GM12878 (cell line): Measurements from ENCODE around the gene VGF. TPM values are rescaled to one million over a fixed set of nuclear protein-coding genes. Genes with fewer than 3 reads are reported as not detected.

Source experiments
- ATAC-seq: fragments of 200-7000 bp; cut with Tn5 transposase; 3 replicates; pipeline ENCODE4 v1.9.1; 2020; ENCODE audit warnings: mild to moderate bottlenecking, moderate library complexity
- BruUV-seq: library from RNA; stranded (reverse); fragments of 400-500 nt; replicated peaks from 2 replicates; lab custom pipeline; 2021; lab: Mats Ljungman, UMichigan
- CTCF ChIA-PET: fragments of 300-600 bp; sonication (Branson Sonifier 250); formaldehyde crosslinking; extraction: SDS; loops from one replicate; lab custom pipeline; 2021; ENCODE audit warnings: inconsistent platforms; lab: Yijun Ruan, JAX
- POLR2A ChIA-PET: fragments of 350-600 bp; formaldehyde crosslinking; extraction: SDS; loops from one replicate; lab custom pipeline; 2021; ENCODE audit warnings: inconsistent platforms; lab: Charles Lee
- RAD21 ChIA-PET: fragments of 300-600 bp; sonication (Branson Sonifier 250); formaldehyde crosslinking; loops from one replicate; lab custom pipeline; 2023; ENCODE audit warnings: antibody characterized with exemption; ENCODE audit not compliant: unreplicated experiment; lab: Charles Lee
- SMC1A ChIA-PET: fragments of 300-600 bp; sonication (Branson Sonifier 250); formaldehyde crosslinking; loops from one replicate; lab custom pipeline; 2023; ENCODE audit not compliant: unreplicated experiment, uncharacterized antibody; lab: Charles Lee
- DNase-seq: peaks from one replicate; pipeline ENCODE4 v3.0.0-alpha.2; 2011; ENCODE audit warnings: low read depth, low spot score
- FAIRE-seq: peaks from 3 replicates; lab custom pipeline; 2011; peaks lifted over from hg19 to GRCh38; lab: Jason Lieb, UNC
- H2AFZ ChIP-seq: 2 replicates; pipeline ENCODE4 v1.6.0; 2011; ENCODE audit warnings: low read depth, low read length, control low read depth; ENCODE audit not compliant: control insufficient read depth
- H3K27ac ChIP-seq: 2 replicates; pipeline ENCODE4 v1.5.1; 2011; ENCODE audit warnings: control low read depth; ENCODE audit not compliant: control insufficient read depth, insufficient read depth
- H3K27me3 ChIP-seq, 2 experiments: replicated peaks in 1 of 2; 2 replicates each; pipeline versions ENCODE4 v1.6.0 to v1.6.1; 2011; ENCODE audit warnings: low read length in 1 of 2; ENCODE audit not compliant: control insufficient read depth in 2 of 2, insufficient read depth in 2 of 2
- H3K36me3 ChIP-seq, 2 experiments: 2 replicates each; pipeline ENCODE4 v1.5.1; 2011; ENCODE audit warnings: low read length in 1 of 2; ENCODE audit not compliant: control insufficient read depth in 2 of 2, insufficient read depth in 2 of 2
- H3K4me1 ChIP-seq: 2 replicates; pipeline ENCODE4 v1.6.1; 2011; ENCODE audit warnings: mild to moderate bottlenecking, low read length, moderate library complexity, mixed read lengths; ENCODE audit not compliant: control insufficient read depth, insufficient read depth
- H3K4me2 ChIP-seq: 2 replicates; pipeline ENCODE4 v1.6.0; 2011; ENCODE audit warnings: control low read depth; ENCODE audit not compliant: control insufficient read depth, insufficient read depth
- H3K4me3 ChIP-seq: fragments of 200-600 bp; sonication (generic); 2 replicates; pipeline ENCODE4 v1.5.1; 2016
- H3K79me2 ChIP-seq: 2 replicates; pipeline ENCODE4 v1.6.0; 2011; ENCODE audit warnings: low read length; ENCODE audit not compliant: control insufficient read depth, insufficient read depth
- H3K9ac ChIP-seq: 2 replicates; pipeline ENCODE4 v1.8.0; 2011; ENCODE audit warnings: low read length, control low read depth, mixed read lengths; ENCODE audit not compliant: control insufficient read depth, insufficient read depth
- H3K9me3 ChIP-seq: replicated peaks from 3 replicates; pipeline ENCODE4 v1.5.1; 2011; ENCODE audit warnings: mild to moderate bottlenecking, low read length; ENCODE audit not compliant: control insufficient read depth, insufficient read depth
- H4K20me1 ChIP-seq: 2 replicates; pipeline ENCODE4 v1.6.0; 2011; ENCODE audit not compliant: control insufficient read depth, insufficient read depth
- DPF2 ChIP-seq: fragments of 450-650 bp; IDR thresholded peaks from 2 replicates; pipeline ENCODE4 v1.6.1; 2017; ENCODE audit warnings: mild to moderate bottlenecking
- EGR1 ChIP-seq, 2 experiments: IDR thresholded peaks; 1 replicate in 1 of 2; 2 replicates in 1 of 2; pipeline ENCODE4 v1.6.1; 2011 to 2012; ENCODE audit warnings: low read depth in 2 of 2, low read length in 2 of 2, borderline replicate concordance in 1 of 2, mild to moderate bottlenecking in 1 of 2, moderate library complexity in 1 of 2
- HDAC6 ChIP-seq: fragments of 200-600 bp; sonication (generic); IDR thresholded peaks from one replicate; pipeline ENCODE4 v1.8.0; 2017; ENCODE audit warnings: antibody characterized with exemption; ENCODE audit not compliant: unreplicated experiment
- MAX ChIP-seq: IDR thresholded peaks from 2 replicates; pipeline ENCODE4 v1.6.1; 2012; ENCODE audit warnings: low read depth, low read length, improper control_type of control experiment
- NBN ChIP-seq: fragments of 450-650 bp; IDR thresholded peaks from 2 replicates; pipeline ENCODE4 v1.6.1; 2016
- NFXL1 ChIP-seq: fragments of 450-650 bp; IDR thresholded peaks from 2 replicates; pipeline ENCODE4 v1.6.1; 2017; ENCODE audit warnings: antibody characterized with exemption, mild to moderate bottlenecking, borderline replicate concordance
- RAD51 ChIP-seq: fragments of 450-650 bp; IDR thresholded peaks from 2 replicates; pipeline ENCODE4 v1.6.1; 2016; ENCODE audit warnings: moderate library complexity, mild to moderate bottlenecking, inconsistent platforms
- STAT1 ChIP-seq: fragments of 450-650 bp; conservative IDR thresholded peaks from 2 replicates; pipeline ENCODE4 v1.6.1; 2014; ENCODE audit warnings: antibody characterized with exemption, mild to moderate bottlenecking
- WGBS: methylation state at CpG from one replicate; pipeline ENCODE4 v1.1.6; 2016; ENCODE audit warnings: low lambda C conversion rate; ENCODE audit not compliant: insufficient replicate concordance, insufficient coverage; ENCODE audit errors: missing lambda C conversion rate; 5-methylcytosine and 5-hydroxymethylcytosine counted together
- in situ Hi-C: fragments of 300-500 bp; cut with MboI; formaldehyde crosslinking; loops from 9 replicates; pipeline ENCODE4 v1.14.3; 2018; ENCODE audit warnings: mixed read lengths
- intact Hi-C: fragments of 100-400 bp; cut with micrococcal nuclease; formaldehyde crosslinking; loops from one replicate; pipeline ENCODE4 v1.14.2; 2022; ENCODE audit not compliant: unreplicated experiment
- polyA plus RNA-seq, 11 experiments: library from polyadenylated mRNA; depleted of rRNA in 4 of 11; unstranded in 6 of 11; stranded (reverse) in 5 of 11; fragments of >200 nt; fragmentation: Nextera tagmentation in 4 of 11; fragmentation: Illumina TruSeq in 1 of 11; extraction: Ambion mirVana in 4 of 11; extraction: Trizol in 1 of 11; gene quantifications; 1 replicate in 1 of 11; 2 replicates in 10 of 11; pipeline versions ENCODE4 v1.2.1 to v1.2.3, GENCODE V29; 2011 to 2016; ENCODE audit warnings: inconsistent platforms in 2 of 11, missing spikeins in 2 of 11, low read depth in 1 of 11
- total RNA-seq, 4 experiments: library from RNA; depleted of rRNA in 3 of 4; stranded (reverse); fragments of >200 nt in 3 of 4; fragmentation: Illumina TruSeq in 1 of 4; extraction: Trizol in 1 of 4; gene quantifications; 2 replicates each; pipeline versions ENCODE4 v1.2.1 to v1.2.3, GENCODE V29; 2013 to 2021

VGF gene
- total and polyA plus RNA-seq, 10 of the 15 experiments (the other 5 are each of a cell fraction or from before 2014, with no cell fraction given) = 0.09 to 0.25 (median 0.17) TPM; not detected in 6

DNA sequence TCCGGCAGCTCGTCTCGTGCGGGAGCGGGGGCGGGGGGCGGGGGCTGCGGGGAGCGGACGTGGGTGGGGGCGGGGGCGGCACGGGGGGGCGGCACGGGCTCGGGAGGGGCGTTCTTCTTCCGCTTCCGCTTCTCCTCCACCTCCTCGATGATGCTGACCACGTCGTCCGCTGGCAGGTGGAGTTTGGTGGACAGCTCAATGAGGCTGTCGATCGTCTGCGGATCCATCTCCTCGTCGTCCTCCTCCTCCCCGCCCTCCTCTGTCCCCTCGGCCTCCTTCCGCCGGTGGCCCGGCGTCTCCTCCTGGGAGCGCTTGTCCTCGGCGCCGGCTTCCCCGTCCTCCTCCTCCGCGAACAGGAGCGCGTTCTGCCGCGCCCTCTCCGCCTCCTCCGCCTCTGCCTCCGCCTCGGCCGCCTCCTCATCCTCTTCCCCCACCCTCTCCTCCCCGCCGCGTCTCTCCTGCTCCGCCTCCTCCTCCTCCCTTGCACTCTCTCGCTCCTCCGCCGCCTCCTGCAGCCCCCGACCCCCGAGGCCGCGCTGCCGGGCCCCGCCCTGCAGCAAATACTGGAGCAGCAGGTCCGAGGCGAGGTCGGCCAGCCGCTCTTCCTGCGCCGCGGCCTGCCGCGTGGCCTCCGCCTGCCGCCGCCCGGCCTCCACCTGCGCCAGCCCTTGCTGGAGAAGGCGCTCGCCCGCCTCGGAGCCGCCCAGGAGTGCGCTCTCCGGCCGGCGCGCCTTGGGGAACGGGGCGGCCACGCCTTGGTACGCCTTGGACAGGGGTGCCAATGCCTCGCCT is 1.9 kb downstream of the VGF start:
- intact Hi-C loops (no loop called here), in situ Hi-C loops (no loop called here)
- ATAC-seq (peak; percentile 40), FAIRE-seq (peak; percentile 31), DNase-seq (no peak)
- ChIA-PET SMC1A (no interaction called here), RAD21 (no interaction called here), POLR2A (interaction anchor here (0.8 kb wide), 1 partner anchor 29 kb away, joined by 3 read pairs; no protein-coding TSS in a partner anchor), CTCF (interaction anchor here (0.8 to 2.3 kb wide), 2 partner anchors 20 to 23 kb away, joined by 4 to 11 read pairs; no protein-coding TSS in a partner anchor)
- 3% methylated on average over 31 of the region's 92 CpGs for WGBS
- Histone ChIP-seq H3K27ac (no peak overlapping the region), H3K4me3 (peak overlapping the region; percentile 55; the same call in 1 of the 2 replicates), H3K9ac (no peak overlapping the region), H4K20me1 (no peaks in the 10 kb centered on the region), H3K4me1 (peaks cover 4% of the 10 kb centered on the region), H3K36me3 (peaks cover 0 to 6% of the 10 kb centered on the region in 2 experiments; a peak in 3 of 4 replicates), H3K4me2 (peak overlapping the region; percentile 60), H3K27me3 (peaks cover 8 to 22% of the 10 kb centered on the region in 2 experiments; a peak in 3 of 4 replicates), H3K79me2 (no peaks in the 10 kb centered on the region), H2AFZ (peak overlapping the region; percentile 15; the same call in 1 of the 2 replicates), H3K9me3 (no peaks in the 10 kb centered on the region; the same call in 2 of the 3 replicates)
- BruUV-seq = no TSS peak
- TF ChIP-seq STAT1 (no peak), DPF2 (no peak), EGR1 (IDR thresholded peaks at IDR 0.05; ENCODE audit: borderline replicate concordance in 1 of 2, low read depth in 2 of 2, low read length in 2 of 2) (peak in 1 of 2 experiments; percentile 39; a peak in 1 of 3 replicates), NBN (0 out of 2 replicates have a peak, but pooled peaks have one; percentile 27), NFXL1 (0 out of 2 replicates have a peak, but pooled peaks have one; percentile 20), HDAC6 (peak; percentile 94), RAD51 (no peak), MAX (no peak)
